RWPE1 (cell line): ENCODE data around the gene WDFY4.

Experiments
- CTCF ChIA-PET: fragments of 350-600 bp; sonication (Branson Sonifier 250); formaldehyde crosslinking; extraction: SDS; loops from one replicate; lab custom pipeline; 2021; lab: Yijun Ruan, JAX
- POLR2A ChIA-PET: fragments of 400-600 bp; formaldehyde crosslinking; extraction: SDS; loops from one replicate; lab custom pipeline; 2020; ENCODE audit warnings: antibody characterized with exemption; ENCODE audit not compliant: low non-redundant PET; lab: Yijun Ruan, JAX
- DNase-seq: peaks from one replicate; pipeline ENCODE4 v3.0.0; 2012; ENCODE audit warnings: low spot score
- H3K27ac ChIP-seq: fragments of 450-650 bp; 2 replicates; pipeline ENCODE4 v1.5.1; 2017
- CTCF ChIP-seq: fragments of 450-650 bp; conservative IDR thresholded peaks from 2 replicates; pipeline ENCODE4 v1.5.1; 2017; ENCODE audit warnings: low read depth, mild to moderate bottlenecking

The WDFY4 gene

GRCh38 chr10:48727866-48728265 is 43.2 kb downstream of the WDFY4 start:
- DNase-seq: no peak
- no peak overlapping the region for H3K27ac ChIP-seq
- ChIA-PET CTCF (interaction anchor here (0.7 kb wide), 1 partner anchor 289 kb away, joined by 3 read pairs; no protein-coding TSS in a partner anchor), POLR2A (no interaction called here)
- TF ChIP-seq CTCF: no peak

GRCh38 chr10:48729222-48729621 is 44.5 kb downstream of the WDFY4 start:
- H3K27ac ChIP-seq: no peak overlapping the region
- POLR2A ChIA-PET: no interaction called here
- no peak for TF ChIP-seq CTCF
- no peak for DNase-seq
- CTCF ChIA-PET: no interaction called here

GRCh38 chr10:48729941-48730457 is 45.3 kb downstream of the WDFY4 start:
- H3K27ac ChIP-seq: no peak overlapping the region
- ChIA-PET CTCF (no interaction called here), POLR2A (no interaction called here)
- TF ChIP-seq CTCF: no peak
- no peak for DNase-seq

GRCh38 chr10:48731141-48731540 is 46.5 kb downstream of the WDFY4 start:
- CTCF ChIA-PET: no interaction called here
- TF ChIP-seq CTCF: no peak
- POLR2A ChIA-PET: no interaction called here
- DNase-seq: no peak
- H3K27ac ChIP-seq: no peak overlapping the region

- CTCF ChIA-PET: interaction anchor here (0.7 kb wide), 1 partner anchor 505 kb away, joined by 3 read pairs; no protein-coding TSS in a partner anchor
- TF ChIP-seq CTCF: no peak
- POLR2A ChIA-PET: no interaction called here
- H3K27ac ChIP-seq: no peak overlapping the region
- DNase-seq: no peak
These were observed 47.0 kb downstream of the WDFY4 start for GRCh38 chr10:48731654-48732053.

GRCh38 chr10:48733329-48733728 is 48.7 kb downstream of the WDFY4 start:
- ChIA-PET CTCF (no interaction called here), POLR2A (no interaction called here)
- no peak for TF ChIP-seq CTCF
- DNase-seq: no peak
- no peak overlapping the region for H3K27ac ChIP-seq
